DMS53 treated with DMSO at 0.1 percent for 48 hours (cell line): ENCODE data around the gene QRFPR.
"Not testable (repeated sequence)": the region's sequence is repeated elsewhere in the genome, so short reads cannot be mapped to it uniquely, and the experiment has no call there.

Experiments used
- DNase-seq: peaks from one replicate; lab custom pipeline; 2025; ENCODE audit not compliant: unreplicated experiment; lab: John Stamatoyannopoulos, UW

QRFPR gene

GRCh38 chr4:121340247-121340646 is 40.6 kb downstream of the QRFPR start:
- no peak for DNase-seq

GRCh38 chr4:121339824-121340223 is 41.0 kb downstream of the QRFPR start:
- DNase-seq, result no peak

GRCh38 chr4:121339307-121339706 is 41.5 kb downstream of the QRFPR start:
- no peak for DNase-seq

GRCh38 chr4:121338518-121338917 is 42.3 kb downstream of the QRFPR start:
- no peak for DNase-seq

- DNase-seq, result no peak
Observed at GRCh38 chr4:121336706-121337105, 44.1 kb downstream of the QRFPR start.

- no peak for DNase-seq
Observed at GRCh38 chr4:121330180-121330665, 50.6 kb downstream of the QRFPR start.

GRCh38 chr4:121326597-121326996 is 54.2 kb downstream of the QRFPR start:
- no peak for DNase-seq

GRCh38 chr4:121324331-121324730 is 56.5 kb downstream of the QRFPR start:
- DNase-seq, result no peak

- DNase-seq, result no peak
Observed at GRCh38 chr4:121321466-121321865, 59.4 kb downstream of the QRFPR start.

- no peak for DNase-seq
Observed at GRCh38 chr4:121316091-121316490, 64.7 kb downstream of the QRFPR start.

- not testable (repeated sequence) for DNase-seq
Observed at GRCh38 chr4:121313430-121313829, 67.4 kb downstream of the QRFPR start.

- no peak for DNase-seq
Observed at GRCh38 chr4:121308828-121309227, 72.0 kb downstream of the QRFPR start.

GRCh38 chr4:121308328-121308663 is 72.5 kb downstream of the QRFPR start:
- DNase-seq, result no peak

GRCh38 chr4:121307445-121308327 is 73.1 kb downstream of the QRFPR start:
- peak; percentile 42 for DNase-seq

- no peak for DNase-seq
Observed at GRCh38 chr4:121306931-121307330, 73.9 kb downstream of the QRFPR start.

GRCh38 chr4:121304893-121305292 is 75.9 kb downstream of the QRFPR start:
- no peak for DNase-seq

- DNase-seq, result no peak
Observed at GRCh38 chr4:121299367-121299766, 81.5 kb downstream of the QRFPR start.

- DNase-seq, result no peak
Observed at GRCh38 chr4:121283319-121283718, 97.5 kb downstream of the QRFPR start.

- no peak for DNase-seq
Observed at GRCh38 chr4:121280425-121280824, 100.4 kb downstream of the QRFPR start.

GRCh38 chr4:121278811-121279368 is 101.9 kb downstream of the QRFPR start:
- no peak for DNase-seq
